ENCODE data around the gene TBC1D8B. TPM values are rescaled to one million over a fixed set of nuclear protein-coding genes. Genes with fewer than 3 reads are reported as not detected.

Gene TBC1D8B
- total and polyA plus RNA-seq, 9 of the 15 experiments (the other 6 are each of a cell fraction or from before 2014, with no cell fraction given), result 0.04 to 0.36 (median 0.10) TPM; not detected in 1

DNA sequence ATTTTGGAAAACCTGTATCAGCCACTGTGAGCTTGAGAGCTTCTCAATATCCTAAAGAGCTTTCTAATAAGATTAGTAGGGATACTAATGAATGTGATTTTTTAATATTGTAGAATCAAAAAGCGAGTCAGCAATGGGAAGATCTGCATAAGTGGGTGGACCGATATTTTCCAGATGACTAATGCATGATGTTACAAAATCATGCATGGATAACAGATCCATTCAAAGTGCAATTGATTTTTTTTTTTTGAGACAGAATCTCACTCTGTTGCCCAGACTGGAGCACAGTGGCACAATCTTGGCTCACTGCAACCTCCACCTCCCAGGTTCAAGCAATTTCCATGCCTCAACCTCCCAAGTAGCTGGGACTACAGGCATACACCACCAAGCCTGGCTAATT lies 110.4 kb downstream of the TBC1D8B start (continued):
- TF ChIP-seq, protein P1, sequence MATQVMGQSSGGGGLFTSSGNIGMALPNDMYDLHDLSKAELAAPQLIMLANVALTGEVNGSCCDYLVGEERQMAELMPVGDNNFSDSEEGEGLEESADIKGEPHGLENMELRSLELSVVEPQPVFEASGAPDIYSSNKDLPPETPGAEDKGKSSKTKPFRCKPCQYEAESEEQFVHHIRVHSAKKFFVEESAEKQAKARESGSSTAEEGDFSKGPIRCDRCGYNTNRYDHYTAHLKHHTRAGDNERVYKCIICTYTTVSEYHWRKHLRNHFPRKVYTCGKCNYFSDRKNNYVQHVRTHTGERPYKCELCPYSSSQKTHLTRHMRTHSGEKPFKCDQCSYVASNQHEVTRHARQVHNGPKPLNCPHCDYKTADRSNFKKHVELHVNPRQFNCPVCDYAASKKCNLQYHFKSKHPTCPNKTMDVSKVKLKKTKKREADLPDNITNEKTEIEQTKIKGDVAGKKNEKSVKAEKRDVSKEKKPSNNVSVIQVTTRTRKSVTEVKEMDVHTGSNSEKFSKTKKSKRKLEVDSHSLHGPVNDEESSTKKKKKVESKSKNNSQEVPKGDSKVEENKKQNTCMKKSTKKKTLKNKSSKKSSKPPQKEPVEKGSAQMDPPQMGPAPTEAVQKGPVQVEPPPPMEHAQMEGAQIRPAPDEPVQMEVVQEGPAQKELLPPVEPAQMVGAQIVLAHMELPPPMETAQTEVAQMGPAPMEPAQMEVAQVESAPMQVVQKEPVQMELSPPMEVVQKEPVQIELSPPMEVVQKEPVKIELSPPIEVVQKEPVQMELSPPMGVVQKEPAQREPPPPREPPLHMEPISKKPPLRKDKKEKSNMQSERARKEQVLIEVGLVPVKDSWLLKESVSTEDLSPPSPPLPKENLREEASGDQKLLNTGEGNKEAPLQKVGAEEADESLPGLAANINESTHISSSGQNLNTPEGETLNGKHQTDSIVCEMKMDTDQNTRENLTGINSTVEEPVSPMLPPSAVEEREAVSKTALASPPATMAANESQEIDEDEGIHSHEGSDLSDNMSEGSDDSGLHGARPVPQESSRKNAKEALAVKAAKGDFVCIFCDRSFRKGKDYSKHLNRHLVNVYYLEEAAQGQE (IDR thresholded peaks at IDR 0.05; ENCODE audit: borderline replicate concordance), result no peak
- TF ChIP-seq, protein P1 (CRISPR knock-in tag; IDR thresholded peaks at IDR 0.05; ENCODE audit: low read depth), result no peak
- TF ChIP-seq NR2C1 (IDR thresholded peaks at IDR 0.05) (no peak), NR2C1 (tag; IDR thresholded peaks at IDR 0.05) (no peak)
